A549 (cell line): ENCODE data around the gene VPS13A. TPM values are rescaled to one million over a fixed set of nuclear protein-coding genes. Genes with fewer than 3 reads are reported as not detected.
"Not testable (repeated sequence)": the region's sequence is repeated elsewhere in the genome, so short reads cannot be mapped to it uniquely, and the experiment has no call there.

ENCODE experiments used
- ATAC-seq, 2 experiments: fragments of 200-7000 bp in 1 of 2; fragments of >200 bp in 1 of 2; cut with Nextera tagmentation in 1 of 2; cut with Tn5 transposase in 1 of 2; 3 replicates each; pipeline versions ENCODE4 v1.8.0 to v1.9.1; 2018 to 2020; ENCODE audit warnings: mild to moderate bottlenecking in 1 of 2, moderate library complexity in 1 of 2
- CTCF ChIA-PET: fragments of 300-600 bp; sonication (Branson Sonifier 250); formaldehyde crosslinking; extraction: SDS; loops from one replicate; lab custom pipeline; 2021; ENCODE audit warnings: antibody characterized with exemption, inconsistent platforms; lab: Yijun Ruan, JAX
- POLR2A ChIA-PET: fragments of 350-600 bp; formaldehyde crosslinking; extraction: SDS; loops from one replicate; lab custom pipeline; 2021; ENCODE audit warnings: antibody characterized with exemption, inconsistent platforms; lab: Yijun Ruan, JAX
- DNase-seq, 2 experiments: peaks; one replicate each; pipeline versions ENCODE4 v3.0.0 to v3.0.0-alpha.2; 2011 to 2016; ENCODE audit warnings: low read depth in 1 of 2, low spot score in 1 of 2
- FAIRE-seq: peaks from 2 replicates; lab custom pipeline; 2011; peaks lifted over from hg19 to GRCh38; lab: Jason Lieb, UNC
- H3K27ac ChIP-seq, 2 experiments: fragments of >200 bp; sonication (Bioruptor Twin); formaldehyde crosslinking; 3 replicates each; pipeline ENCODE4 v1.5.1; 2016 to 2017
- H3K4me1 ChIP-seq: fragments of >200 bp; sonication (Bioruptor Twin); formaldehyde crosslinking; 3 replicates; pipeline ENCODE4 v1.6.1; 2016
- H3K4me2 ChIP-seq: fragments of >200 bp; sonication (Bioruptor Twin); formaldehyde crosslinking; 3 replicates; pipeline ENCODE4 v1.6.1; 2016
- H3K4me3 ChIP-seq: fragments of >200 bp; sonication (Bioruptor Twin); formaldehyde crosslinking; 3 replicates; pipeline ENCODE4 v1.5.1; 2016
- H3K9me3 ChIP-seq: fragments of >200 bp; sonication (Bioruptor Twin); formaldehyde crosslinking; 3 replicates; pipeline ENCODE4 v1.6.1; 2016
- CBX2 ChIP-seq: fragments of 200-600 bp; sonication (generic); IDR thresholded peaks from 2 replicates; pipeline ENCODE4 v1.6.1; 2016; ENCODE audit warnings: low read depth, mild to moderate bottlenecking, borderline replicate concordance
- CTCF ChIP-seq: fragments of >200 bp; sonication (Bioruptor Twin); formaldehyde crosslinking; IDR thresholded peaks from 3 replicates; pipeline ENCODE4 v1.5.1; 2016
- ELK1 ChIP-seq: fragments of 150-350 bp; IDR thresholded peaks from 2 replicates; pipeline ENCODE4 v1.6.1; 2014; ENCODE audit warnings: low read depth, mild to moderate bottlenecking, low read length
- FOSB ChIP-seq: fragments of 250-450 bp; sonication (Bioruptor Pico); IDR thresholded peaks from 2 replicates; pipeline ENCODE4 v1.5.0; 2020; ENCODE audit warnings: mild to moderate bottlenecking, moderate library complexity
- FOSL2 ChIP-seq, 2 experiments: fragments of 450-650 bp in 1 of 2; fragments of >200 bp in 1 of 2; sonication (Bioruptor Twin) in 1 of 2; formaldehyde crosslinking; IDR thresholded peaks; 2 replicates each; pipeline versions ENCODE4 v1.5.0 to v1.6.1; 2016 to 2020; ENCODE audit warnings: mild to moderate bottlenecking in 1 of 2, moderate library complexity in 1 of 2
- HES2 ChIP-seq: fragments of >200 bp; sonication (Bioruptor Twin); formaldehyde crosslinking; IDR thresholded peaks from 2 replicates; pipeline ENCODE4 v1.6.1; 2016
- HEYL ChIP-seq: fragments of 250-450 bp; sonication (Bioruptor Pico); IDR thresholded peaks from 2 replicates; pipeline ENCODE4 v1.8.0; 2021; ENCODE audit warnings: mild to moderate bottlenecking, moderate library complexity
- HMGXB4 ChIP-seq: fragments of 250-450 bp; sonication (Bioruptor Pico); IDR thresholded peaks from 2 replicates; pipeline ENCODE4 v1.5.0; 2021; ENCODE audit warnings: mild to moderate bottlenecking, moderate library complexity, borderline replicate concordance
- HOXB5 ChIP-seq: fragments of 250-450 bp; sonication (Bioruptor Pico); IDR thresholded peaks from 2 replicates; pipeline ENCODE4 v1.5.0; 2020; ENCODE audit warnings: mild to moderate bottlenecking, moderate library complexity
- KDM1A ChIP-seq: fragments of 200-600 bp; sonication (generic); IDR thresholded peaks from 2 replicates; pipeline ENCODE4 v1.6.1; 2016; ENCODE audit warnings: low read depth, mild to moderate bottlenecking
- MAFK ChIP-seq: fragments of 450-650 bp; IDR thresholded peaks from 2 replicates; pipeline ENCODE4 v1.6.1; 2014; ENCODE audit not compliant: partially characterized antibody
- MAX ChIP-seq: IDR thresholded peaks from 2 replicates; pipeline ENCODE4 v1.6.1; 2012
- MYC ChIP-seq: IDR thresholded peaks from 2 replicates; pipeline ENCODE4 v1.6.1; 2012; ENCODE audit warnings: mild to moderate bottlenecking, inconsistent platforms, low read length, improper control_type of control experiment, borderline replicate concordance
- POLR2A ChIP-seq: IDR thresholded peaks from 2 replicates; pipeline ENCODE4 v1.6.1; 2012; ENCODE audit warnings: mild to moderate bottlenecking, low read length
- POLR2AphosphoS2 ChIP-seq: conservative IDR thresholded peaks from 2 replicates; pipeline ENCODE4 v1.6.1; 2012; ENCODE audit warnings: low read length, improper control_type of control experiment, inconsistent platforms
- RAD21 ChIP-seq, 2 experiments: fragments of >200 bp in 1 of 2; sonication (Bioruptor Twin) in 1 of 2; formaldehyde crosslinking in 1 of 2; IDR thresholded peaks in 1 of 2; conservative IDR thresholded peaks in 1 of 2; 2 replicates in 1 of 2; 3 replicates in 1 of 2; pipeline ENCODE4 v1.6.1; 2012 to 2018; ENCODE audit warnings: inconsistent platforms in 1 of 2
- RCOR1 ChIP-seq: fragments of 150-350 bp; IDR thresholded peaks from 2 replicates; pipeline ENCODE4 v1.6.1; 2014; ENCODE audit warnings: antibody characterized with exemption, low read length, low read depth
- RNF2 ChIP-seq: fragments of 200-600 bp; sonication (generic); IDR thresholded peaks from 2 replicates; pipeline ENCODE4 v1.6.1; 2016; ENCODE audit warnings: low read depth, mild to moderate bottlenecking, antibody characterized with exemption, moderate library complexity, borderline replicate concordance
- ZFP36 ChIP-seq: fragments of 450-650 bp; IDR thresholded peaks from 2 replicates; pipeline ENCODE4 v1.6.1; 2014; ENCODE audit warnings: borderline replicate concordance; ENCODE audit not compliant: partially characterized antibody
- ZSCAN20 ChIP-seq: fragments of 250-450 bp; sonication (Bioruptor Pico); IDR thresholded peaks from 2 replicates; pipeline ENCODE4 v1.8.0; 2022; ENCODE audit warnings: mild to moderate bottlenecking, moderate library complexity
- WGBS: methylation state at CpG from one replicate; pipeline ENCODE4 v1.1.6; 2017; ENCODE audit errors: missing lambda C conversion rate; 5-methylcytosine and 5-hydroxymethylcytosine counted together
- polyA plus RNA-seq, 4 experiments: library from polyadenylated mRNA; depleted of rRNA in 3 of 4; stranded (reverse); fragments of >200 nt; fragmentation: RNase III in 1 of 4; extraction: RNeasy Plus Mini Kit Qiagen cat#74134 plus additional on column Dnase treatment in 1 of 4; gene quantifications; 2 replicates in 3 of 4; 3 replicates in 1 of 4; pipeline ENCODE4 v1.2.3, GENCODE V29; 2011 to 2017

VPS13A gene
- polyA plus RNA-seq, 2 of the 4 experiments (the other 2 are of a cell fraction), result 12.3 to 66.6 TPM

- ATAC-seq, result no peak
- H3K4me3 ChIP-seq, result no peak overlapping the region
- ChIA-PET CTCF (interaction anchor here (0.9 to 14.5 kb wide), 3 partner anchors 11 to 18 kb away, joined by 3 to 238 read pairs (median 6); no protein-coding TSS in a partner anchor), POLR2A (no interaction called here)
- TF ChIP-seq POLR2AphosphoS2, result no peak
- TF ChIP-seq HES2, result no peak
- no peak for TF ChIP-seq ZFP36
- no peak for TF ChIP-seq CTCF
- TF ChIP-seq, all 56 proteins: peak for 0
- DNase-seq (no peak), FAIRE-seq (no peak)
- H3K4me2 ChIP-seq, result no peak overlapping the region
- 84% methylated on average over 10 of the region's 10 CpGs for WGBS
- H3K27ac ChIP-seq, result no peak overlapping the region
- H3K9me3 ChIP-seq, result no peaks in the 10 kb centered on the region
- no peaks in the 10 kb centered on the region for H3K4me1 ChIP-seq
Observed at GRCh38 chr9:77440057-77440456, 262.7 kb downstream of the VPS13A start.

- H3K4me3 ChIP-seq, H3K27ac ChIP-seq, FAIRE-seq, H3K9me3 ChIP-seq, H3K4me2 ChIP-seq, H3K4me1 ChIP-seq, ATAC-seq, POLR2A ChIA-PET, DNase-seq: not testable (repeated sequence)
- 75% methylated on average over 6 of the region's 7 CpGs for WGBS
- CTCF ChIA-PET, result interaction anchor here (14.5 kb wide), 1 partner anchor 17 kb away, joined by 238 read pairs; no protein-coding TSS in a partner anchor
Observed at GRCh38 chr9:77441124-77441523, 263.8 kb downstream of the VPS13A start.

GRCh38 chr9:77442436-77442835 is 265.1 kb downstream of the VPS13A start:
- no peaks in the 10 kb centered on the region for H3K4me1 ChIP-seq
- no peak for DNase-seq
- TF ChIP-seq RCOR1, result no peak
- no peak for TF ChIP-seq POLR2AphosphoS2
- TF ChIP-seq FOSB, result no peak
- no peak for TF ChIP-seq RNF2
- no peak for TF ChIP-seq RAD21 (conservative IDR thresholded peaks at IDR 0.05 in 1 of 2, IDR thresholded peaks at IDR 0.05 in 1 of 2)
- no peak for TF ChIP-seq MAX
- TF ChIP-seq HOXB5 (CRISPR knock-in tag), result no peak
- TF ChIP-seq CBX2, result no peak
- no peak for TF ChIP-seq MAFK
- no peak for TF ChIP-seq MYC
- TF ChIP-seq HEYL (CRISPR knock-in tag), result no peak
- TF ChIP-seq, all 56 proteins: peak for 0
- 4% methylated on average over 1 of the region's 1 CpG for WGBS
- POLR2A ChIA-PET, result no interaction called here
- CTCF ChIA-PET, result interaction anchor here (2.0 to 14.5 kb wide), 3 partner anchors 8 to 309 kb away, joined by 6 to 238 read pairs (median 79); no protein-coding TSS in a partner anchor
- Histone ChIP-seq H3K4me2 (no peak overlapping the region), H3K4me3 (no peak overlapping the region), H3K27ac (no peak overlapping the region), H3K9me3 (no peaks in the 10 kb centered on the region)
- no peak for FAIRE-seq
- ATAC-seq, result no peak

- ChIA-PET CTCF (interaction anchor here (0.5 to 7.1 kb wide), 5 partner anchors 9 to 316 kb away, joined by 3 to 79 read pairs (median 4); no protein-coding TSS in a partner anchor), POLR2A (no interaction called here)
- Histone ChIP-seq H3K9me3 (no peaks in the 10 kb centered on the region), H3K27ac (no peak overlapping the region), H3K4me1 (no peaks in the 10 kb centered on the region), H3K4me2 (no peak overlapping the region), H3K4me3 (no peak overlapping the region)
- FAIRE-seq (no peak), ATAC-seq (0 out of 6 replicates have a peak, but pooled peaks of 1 of the 2 experiments have one; percentile 39), DNase-seq (no peak)
- TF ChIP-seq ZSCAN20 (no peak), CBX2 (no peak), HMGXB4 (CRISPR knock-in tag) (no peak), POLR2A (no peak), ELK1 (no peak), KDM1A (no peak), FOSL2 (IDR thresholded peaks at IDR 0.05) (no peak), FOSL2 (CRISPR knock-in tag; IDR thresholded peaks at IDR 0.05) (no peak), RAD21 (conservative IDR thresholded peaks at IDR 0.05 in 1 of 2, IDR thresholded peaks at IDR 0.05 in 1 of 2) (no peak), CTCF (no peak), RCOR1 (no peak)
- 79% methylated on average over 1 of the region's 1 CpG for WGBS
Observed at GRCh38 chr9:77447646-77448045, 270.3 kb downstream of the VPS13A start.
